Ecto neural progenitor cell (in vitro differentiated cells): Measurements from ENCODE around the gene ARHGAP18.

Experiments used
- DNase-seq: peaks from one replicate; pipeline ENCODE4 v3.0.0-alpha.2; 2018; ENCODE audit warnings: low spot score

ARHGAP18 gene

DNA sequence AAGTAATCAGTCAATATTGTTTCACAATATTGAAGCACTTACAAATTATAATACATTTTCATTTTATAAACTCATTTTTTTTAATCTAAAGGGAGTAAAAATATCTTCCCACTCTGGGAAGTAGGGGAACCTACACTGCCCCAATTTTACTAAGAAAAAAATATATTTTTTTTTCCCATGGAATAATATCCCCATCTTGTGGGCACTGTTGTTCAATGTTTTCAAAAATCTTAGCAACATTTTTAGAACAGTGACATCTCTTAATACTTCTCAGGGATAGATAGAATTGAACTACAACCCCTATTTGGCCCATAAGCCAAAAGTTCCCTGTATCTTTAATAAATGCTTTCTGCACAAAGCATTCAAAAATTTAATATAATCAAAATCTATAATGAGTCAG lies 42.9 kb downstream of the ARHGAP18 start:
- no peak for DNase-seq

DNA sequence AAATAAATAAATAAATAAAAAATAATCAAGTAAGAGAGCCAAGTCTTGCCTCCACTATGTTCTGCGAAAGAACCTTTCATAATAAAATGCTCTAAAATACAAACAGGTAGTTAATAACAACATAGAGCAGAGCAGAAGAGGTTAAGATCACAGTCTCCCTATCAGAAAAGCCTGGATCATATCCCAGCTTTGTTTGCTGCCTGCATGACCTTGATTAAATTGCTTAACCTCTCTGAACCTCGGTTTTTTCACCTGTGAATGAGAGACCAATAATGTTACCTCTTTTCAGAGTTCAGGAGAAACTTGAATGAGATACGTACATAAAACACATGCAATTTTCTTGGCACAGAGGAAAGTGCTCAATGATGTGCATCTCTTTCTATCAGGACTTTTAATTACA lies 44.4 kb downstream of the ARHGAP18 start:
- no peak for DNase-seq

DNA sequence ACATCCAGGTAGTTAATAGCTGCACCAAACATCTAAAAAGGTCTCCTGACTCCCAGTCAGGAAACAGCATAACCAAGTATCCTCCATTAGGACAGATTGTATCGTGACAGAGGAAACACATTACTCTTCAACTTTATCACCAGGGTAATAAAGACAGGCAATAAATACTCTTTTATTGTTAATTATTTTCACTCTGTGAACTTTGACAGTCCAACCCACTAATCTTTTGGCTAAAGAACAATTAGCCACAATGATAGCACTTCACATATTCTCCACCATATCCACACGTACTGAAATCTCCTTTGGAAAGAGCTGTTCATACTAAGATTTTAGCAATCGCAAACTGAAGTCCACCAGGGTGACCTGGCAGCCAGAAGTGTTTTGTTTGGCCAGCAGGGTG lies 46.4 kb downstream of the ARHGAP18 start:
- no peak for DNase-seq

DNA sequence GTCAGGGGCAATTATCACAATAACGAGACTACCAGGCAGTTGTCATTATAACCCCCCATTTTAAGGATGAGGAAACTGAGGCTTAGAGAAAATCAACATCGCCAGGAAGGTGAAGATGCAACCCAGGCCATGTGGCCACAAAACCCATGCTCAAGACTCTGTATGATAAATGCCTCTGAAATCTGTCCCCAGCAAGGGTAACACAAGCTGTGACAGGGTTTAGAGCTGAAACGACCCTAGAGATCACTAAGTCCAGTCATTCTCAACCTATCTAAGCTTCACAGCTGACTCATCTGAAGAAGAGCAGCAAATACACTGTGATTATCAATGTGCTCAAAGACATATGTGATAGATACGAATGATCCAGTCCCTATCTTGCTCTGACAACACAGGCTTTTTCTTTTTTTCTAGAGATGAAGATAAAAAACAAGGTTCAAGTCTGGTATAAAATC lies 47.0 kb downstream of the ARHGAP18 start:
- no peak for DNase-seq

DNA sequence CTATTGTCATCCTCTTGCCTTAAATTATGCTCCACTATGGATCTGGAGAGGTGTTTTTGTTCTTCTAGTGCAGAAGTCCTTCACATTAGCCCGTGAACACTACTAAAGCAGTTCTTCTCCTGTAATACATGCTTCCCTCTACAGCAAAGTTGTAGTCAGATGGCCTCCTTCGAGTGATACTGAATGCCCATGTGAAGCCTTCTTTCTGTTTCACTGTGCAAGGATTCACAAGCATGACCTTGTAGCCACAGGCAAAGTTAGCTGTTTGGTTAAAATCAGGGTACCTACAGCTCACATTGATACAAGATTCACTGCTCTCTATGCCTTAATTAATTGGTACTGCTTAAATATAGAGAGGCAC lies 47.6 kb downstream of the ARHGAP18 start:
- DNase-seq, result no peak

DNA sequence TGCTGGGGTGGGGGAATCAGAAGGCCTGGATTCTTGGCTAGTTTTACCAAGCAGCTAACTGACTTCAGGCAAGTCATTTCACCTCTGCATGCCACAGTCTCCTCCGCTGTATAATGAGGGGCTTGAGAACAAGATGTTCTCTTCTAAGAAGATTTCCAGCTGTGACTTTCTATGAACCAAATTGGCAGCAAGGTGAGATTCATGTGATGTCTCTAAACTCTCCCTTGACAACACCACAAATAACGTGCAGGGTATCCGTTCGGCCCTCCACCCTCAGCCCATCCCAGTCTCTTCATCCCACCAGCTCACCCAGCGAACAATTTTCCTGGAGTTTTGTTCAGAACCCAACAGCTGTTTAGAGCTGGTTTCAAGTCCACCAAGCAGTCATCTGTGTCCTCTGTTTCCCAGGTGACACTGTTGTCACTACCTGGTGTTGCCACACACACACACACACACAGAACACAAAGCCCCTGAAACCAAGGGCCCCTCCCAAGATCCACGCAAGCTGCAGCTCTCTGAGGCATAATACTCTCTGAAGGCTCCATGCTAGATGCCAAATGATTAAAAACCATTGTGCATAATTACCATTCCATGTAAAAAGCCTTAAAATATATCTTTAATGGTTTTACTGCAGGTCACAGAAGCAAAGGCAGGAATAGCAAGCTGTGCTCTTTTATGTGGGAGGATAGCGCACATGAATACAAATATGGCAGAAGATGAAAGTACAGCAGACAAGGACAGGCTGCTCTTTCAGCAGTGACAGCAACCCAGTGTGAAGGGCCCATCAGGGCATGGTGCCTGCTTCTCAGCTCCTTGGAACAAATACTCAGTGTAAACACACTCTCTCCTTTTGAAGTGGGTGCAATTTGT lies 48.2 kb downstream of the ARHGAP18 start:
- no peak for DNase-seq

DNA sequence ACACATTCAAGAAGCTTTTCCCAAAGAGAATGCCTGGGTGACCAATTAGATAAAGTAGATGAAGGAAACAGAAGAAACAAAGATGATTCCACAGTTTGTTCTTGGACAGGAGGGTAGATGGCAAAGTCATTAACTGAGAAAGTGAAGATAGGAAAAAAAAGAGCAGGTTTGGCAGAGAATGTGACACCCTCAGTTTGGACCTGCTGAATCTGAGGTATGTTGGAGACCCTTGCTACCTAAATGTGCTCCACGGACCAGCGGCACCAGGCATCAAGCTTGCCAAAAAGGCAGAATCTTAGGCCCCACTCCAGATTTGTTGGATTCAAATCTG lies 49.7 kb downstream of the ARHGAP18 start:
- DNase-seq, result no peak

DNA sequence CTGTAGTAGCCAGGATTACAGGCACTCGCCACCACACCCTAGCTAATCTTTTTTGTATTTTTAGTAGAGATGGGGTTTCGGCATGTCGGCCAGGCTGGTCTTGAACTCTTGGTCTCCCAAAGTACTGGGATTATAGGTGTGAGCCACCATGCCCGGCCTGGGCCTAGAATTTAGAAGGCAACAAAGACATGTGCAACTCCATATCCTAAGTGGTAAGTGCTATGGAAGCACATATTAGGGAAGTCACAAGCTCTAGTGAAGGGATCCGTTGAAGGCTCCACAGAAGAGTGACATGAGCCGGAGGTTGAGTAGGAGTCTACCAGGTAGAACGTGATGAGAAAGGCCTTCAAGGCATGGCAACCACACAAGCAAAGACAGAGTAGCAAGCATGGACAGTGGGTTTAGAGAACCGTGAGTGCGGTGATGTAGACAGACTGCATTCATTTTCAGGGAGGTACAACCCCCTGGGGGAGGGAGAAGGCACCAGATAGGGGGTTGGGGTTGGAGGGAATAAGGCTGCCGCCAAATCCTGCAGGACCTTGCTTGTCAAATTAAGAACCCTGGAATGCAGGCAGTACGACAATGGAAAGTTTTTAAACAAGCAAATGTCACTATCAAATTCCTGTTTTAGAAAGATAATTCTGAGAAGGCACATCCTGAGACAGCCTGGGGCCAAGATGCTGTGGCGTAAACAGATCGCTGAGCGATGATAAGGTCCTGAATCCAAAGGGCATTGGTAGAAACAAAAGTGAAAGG lies 50.2 kb downstream of the ARHGAP18 start:
- DNase-seq, result no peak

DNA sequence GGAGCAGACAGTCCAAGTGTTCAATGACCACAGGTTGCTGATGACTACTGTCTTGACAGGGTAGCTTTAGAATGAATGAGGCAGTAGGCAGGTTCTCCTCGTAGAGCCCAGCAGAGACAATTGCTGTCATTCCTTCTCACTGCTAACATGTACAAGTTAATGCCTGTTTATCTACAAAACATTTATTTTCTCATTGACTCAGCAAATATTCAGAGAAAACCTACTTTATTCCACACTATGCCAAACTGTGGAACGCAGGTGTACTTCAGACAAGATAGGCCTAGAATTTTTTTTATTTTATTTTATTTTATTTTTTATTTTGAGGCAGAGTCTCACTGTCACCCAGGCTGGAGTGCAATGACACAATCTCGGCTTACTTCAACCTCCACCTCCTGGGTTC lies 50.8 kb downstream of the ARHGAP18 start:
- no peak for DNase-seq

DNA sequence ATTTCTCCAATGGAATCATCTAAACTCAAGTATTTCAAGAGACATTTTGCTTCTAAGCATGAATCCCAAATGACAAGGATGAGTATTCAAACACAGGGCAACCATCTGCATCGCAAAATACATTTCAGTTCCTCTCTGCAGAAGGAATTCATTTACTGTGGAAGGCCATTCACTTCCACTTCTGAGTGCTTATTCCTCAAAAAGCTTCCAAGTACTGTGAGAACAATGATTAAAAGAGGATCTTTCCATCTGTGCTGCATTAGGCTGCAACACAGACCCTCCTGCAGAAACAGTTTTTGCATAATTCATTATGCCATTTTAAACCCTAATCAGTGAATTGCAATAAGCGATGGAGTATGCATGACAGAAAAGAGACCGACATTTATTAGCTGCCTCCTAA lies 52.5 kb downstream of the ARHGAP18 start:
- no peak for DNase-seq

DNA sequence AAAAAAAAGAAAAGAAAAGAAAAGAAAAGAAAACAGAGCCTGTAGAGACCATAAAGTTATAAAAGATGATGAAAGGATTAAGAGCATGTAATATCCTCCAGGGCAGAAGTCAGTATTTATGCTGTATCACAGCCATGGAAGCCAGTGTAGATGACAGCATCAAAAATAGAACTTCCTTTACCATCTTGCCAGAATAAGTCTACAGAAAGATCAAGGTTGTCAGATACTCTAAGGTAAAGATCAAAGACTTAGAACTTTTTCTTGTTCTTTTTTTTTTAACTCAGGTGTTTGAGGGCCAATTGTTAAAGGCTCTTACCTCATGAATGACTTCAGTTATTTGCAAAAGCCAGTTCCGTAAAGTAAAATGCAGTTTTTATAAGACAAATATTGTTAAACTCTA lies 54.6 kb downstream of the ARHGAP18 start:
- DNase-seq, result no peak

DNA sequence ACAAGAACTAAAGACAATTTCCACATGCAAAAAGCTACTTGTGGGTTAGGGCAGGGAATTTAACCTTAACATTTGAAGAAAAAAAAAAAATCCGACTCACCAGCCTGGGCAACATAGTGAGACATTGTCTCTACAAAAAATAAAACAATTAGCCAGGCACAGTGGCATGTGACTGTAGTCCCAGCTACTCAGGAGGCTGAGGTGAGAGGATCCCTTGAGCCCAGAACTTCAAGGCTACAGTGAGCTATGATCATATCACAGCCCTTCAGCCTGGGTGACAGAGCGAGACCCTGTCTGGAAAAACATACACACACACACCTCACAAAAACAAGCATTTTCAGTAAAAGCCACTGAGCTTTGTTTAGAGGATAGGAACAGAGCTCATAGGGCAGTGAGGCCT lies 56.2 kb downstream of the ARHGAP18 start:
- DNase-seq, result no peak

DNA sequence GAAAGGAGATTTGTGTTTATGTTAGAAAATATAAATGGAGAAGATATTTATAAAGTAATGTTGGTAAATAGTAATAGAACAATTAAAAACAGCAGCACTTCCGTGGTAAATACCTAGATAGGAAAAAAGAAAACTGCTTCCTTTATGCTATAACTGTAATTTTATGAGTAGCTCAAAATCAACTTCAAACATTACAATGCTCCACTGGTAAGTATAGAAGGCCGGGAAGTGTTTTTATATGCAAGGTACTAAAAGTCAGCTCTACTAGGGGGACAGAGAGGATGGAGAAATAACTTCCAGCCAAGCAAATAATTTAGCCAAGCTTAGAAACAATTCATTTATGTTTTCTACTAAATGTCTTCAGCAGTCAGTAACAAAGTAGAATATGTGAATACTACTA lies 56.7 kb downstream of the ARHGAP18 start:
- no peak for DNase-seq

DNA sequence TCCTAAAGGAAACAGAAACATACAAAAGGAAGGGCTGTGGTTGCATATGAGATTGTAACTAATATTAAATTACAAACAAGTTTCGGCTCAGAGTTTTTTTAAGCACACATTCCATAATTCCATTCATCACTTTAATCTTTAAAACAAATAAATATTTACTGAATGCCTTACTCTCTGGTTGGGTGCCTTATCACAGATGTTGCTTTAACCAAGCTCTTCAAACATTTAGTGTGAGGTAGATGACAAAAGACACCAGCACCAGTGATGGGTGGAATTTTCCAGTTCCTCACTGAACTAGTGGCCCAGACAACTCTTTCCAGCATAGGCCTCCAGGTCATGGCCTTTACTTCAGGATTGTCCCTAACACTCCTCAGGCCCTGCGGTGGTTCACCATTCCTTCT lies 58.7 kb downstream of the ARHGAP18 start:
- DNase-seq, result no peak

DNA sequence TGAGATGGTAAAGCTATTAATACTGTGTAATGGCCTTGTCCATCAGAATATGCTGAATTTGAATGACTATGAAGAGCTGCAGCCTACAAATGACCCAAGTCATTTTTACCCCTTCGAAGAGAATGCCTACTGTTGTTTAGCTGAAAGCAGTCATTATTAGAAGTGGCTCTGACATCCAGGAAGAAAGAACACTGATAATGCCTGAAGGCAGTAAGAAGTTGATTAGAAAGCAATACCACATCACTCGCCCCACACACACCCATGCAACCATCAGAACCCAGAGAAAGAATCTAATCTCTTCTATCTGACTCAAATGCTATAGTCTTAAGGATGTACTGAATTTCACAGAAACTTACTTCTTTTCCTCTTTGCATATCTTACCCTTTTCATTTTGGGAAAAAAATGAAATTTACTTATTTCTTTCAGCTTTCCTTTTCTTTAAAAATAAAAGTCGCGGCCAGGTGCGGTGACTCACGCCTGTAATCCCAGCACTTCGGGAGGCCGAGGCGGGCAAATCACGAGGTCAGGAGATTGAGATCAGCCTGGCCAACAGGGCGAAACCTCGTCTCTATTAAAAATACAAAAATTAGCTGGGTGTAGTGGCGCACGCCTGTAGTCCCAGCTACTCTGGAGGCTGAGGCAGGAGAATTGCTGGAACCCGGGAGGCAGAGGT lies 61.0 kb downstream of the ARHGAP18 start:
- no peak for DNase-seq

DNA sequence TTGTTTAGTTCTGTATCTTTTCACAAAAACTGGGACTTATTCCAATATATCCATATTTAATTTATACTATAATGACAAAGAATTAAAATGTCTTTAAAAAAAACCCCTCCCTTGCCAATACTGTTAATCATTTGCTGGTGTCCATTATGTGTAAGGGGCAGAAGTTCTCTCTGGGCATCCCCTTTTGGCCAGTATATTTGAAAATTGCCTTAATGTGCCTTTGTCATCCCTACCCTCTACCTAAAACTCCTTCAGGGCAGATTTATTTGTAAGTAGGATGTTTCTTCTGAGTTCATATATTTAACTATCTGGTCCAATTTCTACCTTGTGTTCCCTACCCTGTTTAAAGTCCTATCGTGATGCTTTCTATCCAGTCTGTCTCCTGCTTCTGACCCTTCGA lies 62.9 kb downstream of the ARHGAP18 start:
- no peak for DNase-seq

DNA sequence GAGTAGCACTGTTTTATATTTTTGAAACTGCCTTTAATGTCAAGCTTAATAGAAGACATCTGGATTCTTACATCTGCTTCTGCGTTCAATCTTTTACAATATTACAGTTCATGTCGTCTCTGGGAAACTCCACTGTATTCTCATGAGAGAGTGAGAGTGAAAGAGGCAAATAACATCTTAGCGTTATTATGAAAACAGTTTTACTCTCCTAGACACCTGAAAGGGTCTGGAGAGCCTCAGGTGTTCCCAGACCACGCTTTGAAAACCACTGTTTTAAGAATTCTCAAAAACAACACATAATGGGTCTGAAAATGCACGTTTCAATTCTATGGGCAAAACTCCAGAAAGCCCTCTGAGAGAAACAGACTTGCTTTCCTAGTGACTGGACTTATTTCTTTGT lies 63.3 kb downstream of the ARHGAP18 start:
- no peak for DNase-seq

DNA sequence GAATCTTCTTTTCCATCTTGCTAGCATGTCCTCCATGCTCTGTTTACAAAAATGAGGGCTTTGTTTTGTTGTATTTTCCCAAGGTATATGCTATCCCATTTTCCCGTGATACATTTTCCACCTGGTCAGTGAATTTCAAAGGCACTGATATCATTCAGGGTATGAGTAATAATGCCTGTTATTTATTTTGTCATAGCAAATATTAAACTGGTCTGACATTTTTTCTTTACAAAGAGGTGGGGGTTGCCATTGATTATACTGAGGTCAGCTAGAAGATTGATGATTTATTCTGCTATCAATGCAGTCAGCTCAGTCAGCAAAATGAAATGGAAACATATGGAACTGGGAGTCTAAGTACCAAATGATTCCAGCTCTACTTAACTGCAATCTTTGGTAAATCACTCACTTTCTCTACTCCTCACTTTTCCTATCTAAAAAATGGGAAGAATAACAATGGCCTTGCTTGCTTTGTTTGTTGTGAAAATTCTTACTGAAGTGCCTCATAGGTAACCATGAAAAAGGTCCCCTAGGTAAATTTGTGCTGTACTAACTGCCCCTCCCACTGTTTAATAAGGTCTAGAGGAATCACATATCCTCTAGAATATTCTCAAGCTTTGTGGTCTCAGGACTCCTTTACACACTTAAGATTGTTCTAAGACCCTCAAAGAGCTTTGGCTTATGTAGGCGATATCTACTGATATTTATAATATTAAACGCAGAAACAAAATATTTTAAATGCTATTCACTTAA lies 64.0 kb downstream of the ARHGAP18 start:
- no peak for DNase-seq

DNA sequence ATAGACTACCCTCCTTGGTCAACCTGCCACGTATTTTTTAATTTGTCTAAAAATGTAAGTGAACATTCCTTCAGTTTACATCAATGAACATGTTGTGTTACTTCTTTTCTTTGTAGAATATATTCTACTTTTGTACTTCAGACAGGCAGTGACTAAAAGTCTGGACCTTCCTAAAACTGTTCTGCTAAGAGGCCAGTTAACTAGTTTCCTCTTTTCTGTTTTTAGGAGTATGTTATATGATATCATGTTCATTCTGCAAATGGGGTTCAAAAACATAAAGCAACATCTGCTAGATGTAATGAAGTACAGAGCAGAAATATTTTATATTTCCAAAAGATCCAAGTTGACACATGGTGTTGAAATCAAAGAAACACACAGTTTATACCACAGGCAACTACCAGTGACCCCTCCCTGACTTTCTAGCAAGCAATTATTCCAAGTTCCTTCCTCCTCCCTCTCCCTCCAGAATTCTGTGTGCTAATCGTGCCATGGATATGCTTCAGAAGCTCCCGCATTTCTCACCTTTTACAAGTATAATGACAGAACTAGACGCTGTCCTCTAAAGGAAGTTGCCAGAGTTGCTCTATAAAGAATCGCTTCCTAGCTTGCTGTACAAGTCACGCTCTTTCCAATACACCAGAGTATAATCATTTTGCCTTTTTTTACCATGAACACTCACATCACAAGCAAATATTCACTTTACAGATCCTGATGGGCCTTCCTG lies 64.7 kb downstream of the ARHGAP18 start:
- no peak for DNase-seq

DNA sequence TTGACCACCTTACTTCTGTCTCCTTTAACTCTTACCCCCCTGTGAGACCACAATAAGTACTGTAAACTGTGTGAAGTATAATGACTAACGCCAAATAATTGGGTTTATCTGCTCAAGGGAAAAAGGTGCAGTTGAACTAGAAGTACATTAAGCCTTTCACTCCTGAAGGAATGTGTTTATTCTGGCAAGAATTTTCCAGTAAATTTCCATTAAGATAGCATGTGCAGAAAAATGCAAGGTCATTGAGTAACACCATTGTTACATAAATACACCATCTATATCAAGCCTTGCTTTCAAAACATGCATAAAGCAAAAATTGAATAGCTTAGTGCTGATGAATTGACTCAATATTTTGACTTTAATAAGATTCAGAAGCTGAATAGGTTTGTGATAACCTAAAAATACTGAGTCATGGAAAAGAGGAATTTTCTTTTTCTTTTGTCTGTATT lies 65.4 kb downstream of the ARHGAP18 start:
- no peak for DNase-seq

DNA sequence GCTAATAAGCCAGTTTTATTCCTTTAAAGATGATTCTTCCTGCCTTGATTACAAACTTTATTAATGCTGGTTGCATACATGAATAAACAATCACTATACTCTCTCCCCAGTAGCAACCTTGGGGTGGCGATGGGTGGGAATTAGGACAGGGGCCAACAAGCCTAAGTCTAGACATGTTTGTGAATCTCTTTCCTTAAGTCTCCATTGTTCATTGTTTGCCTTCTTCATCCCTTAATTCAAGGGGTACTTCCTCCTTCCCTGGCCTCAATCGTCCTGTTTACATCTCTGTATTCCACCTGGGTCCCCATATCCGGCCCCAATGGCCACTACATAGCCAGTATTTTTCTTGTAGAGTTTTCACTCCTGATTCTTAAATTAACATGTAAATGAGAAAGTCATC lies 66.0 kb downstream of the ARHGAP18 start:
- no peak for DNase-seq

DNA sequence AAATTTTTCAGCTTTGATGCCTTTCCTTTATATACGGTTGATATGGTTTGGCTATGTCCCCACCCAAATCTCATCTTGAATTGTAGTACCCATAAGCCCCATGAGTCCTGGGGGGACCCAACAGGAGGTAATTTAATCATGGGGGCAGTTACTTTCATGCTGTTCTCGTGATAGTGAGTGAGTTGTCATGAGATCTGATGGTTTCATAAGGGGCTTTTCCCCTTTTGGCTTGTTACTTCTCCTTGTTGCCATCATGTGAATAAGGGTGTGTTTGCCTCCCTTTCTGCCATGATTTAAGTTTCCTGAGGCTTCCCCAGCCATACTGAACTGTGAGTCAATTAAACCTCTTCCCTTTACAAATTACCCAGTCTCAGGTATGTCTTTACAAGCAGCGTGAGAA lies 66.8 kb downstream of the ARHGAP18 start:
- DNase-seq, result no peak
